Tibial nerve (tissue), 3 donors: ENCODE data around the gene GSE1.

ENCODE experiments used
- POLR2A ChIP-seq, 2 donors: fragments of 450-650 bp; IDR thresholded peaks; one replicate each; pipeline ENCODE4 v1.6.1; 2017; ENCODE audit warnings: antibody characterized with exemption in 2 of 2, mild to moderate bottlenecking in 2 of 2, moderate library complexity in 2 of 2
- TF ChIP-seq, protein P1 (sequence below), 5 experiments: fragments of 200-600 bp in 3 of 5; fragments of 450-650 bp in 2 of 5; sonication (generic) in 3 of 5; IDR thresholded peaks; one replicate each; pipeline ENCODE4 v1.5.1; 2016 to 2019; ENCODE audit warnings: antibody characterized with exemption in 5 of 5, mild to moderate bottlenecking in 3 of 5, moderate library complexity in 2 of 5

DNA sequence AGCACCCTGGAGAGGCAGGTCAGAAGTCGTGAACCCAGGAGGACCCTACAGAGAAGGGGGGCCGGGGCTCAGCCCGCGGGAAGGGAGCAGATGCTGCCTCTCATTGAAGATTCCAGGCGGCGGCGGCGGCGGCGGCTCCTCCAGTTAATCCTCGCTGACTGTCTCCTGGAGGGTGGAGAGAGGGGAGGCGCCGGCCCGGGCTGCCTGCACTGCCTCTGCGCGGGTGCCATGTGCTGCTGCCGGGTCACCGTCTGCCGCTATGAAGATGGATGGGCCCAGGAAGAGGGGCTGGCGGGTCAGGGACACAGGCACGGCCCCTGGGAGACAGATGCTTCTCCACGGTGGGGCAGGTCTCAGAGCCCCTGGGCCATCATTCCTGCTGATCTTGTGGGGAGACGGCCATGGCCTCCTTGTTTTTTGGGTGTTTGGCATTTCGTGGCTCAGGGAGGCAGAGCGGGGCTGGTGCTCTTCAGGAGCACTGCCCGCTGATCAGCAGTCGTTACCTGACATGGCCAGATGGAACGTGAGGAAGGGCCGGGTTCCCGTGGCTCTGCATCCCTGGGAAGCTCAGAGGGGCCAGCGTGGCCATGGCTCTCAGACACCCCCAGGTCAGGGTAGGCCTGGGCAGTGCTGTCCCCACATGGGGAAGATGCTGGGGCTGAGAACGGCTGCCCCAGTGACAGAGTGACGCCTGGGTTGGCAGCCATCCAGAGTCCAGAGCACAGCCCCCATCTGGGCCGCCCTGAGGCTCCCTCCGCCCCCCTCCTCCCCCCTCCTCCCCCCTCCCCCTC is 39.5 kb downstream of the GSE1 start:
- TF ChIP-seq, protein P1, sequence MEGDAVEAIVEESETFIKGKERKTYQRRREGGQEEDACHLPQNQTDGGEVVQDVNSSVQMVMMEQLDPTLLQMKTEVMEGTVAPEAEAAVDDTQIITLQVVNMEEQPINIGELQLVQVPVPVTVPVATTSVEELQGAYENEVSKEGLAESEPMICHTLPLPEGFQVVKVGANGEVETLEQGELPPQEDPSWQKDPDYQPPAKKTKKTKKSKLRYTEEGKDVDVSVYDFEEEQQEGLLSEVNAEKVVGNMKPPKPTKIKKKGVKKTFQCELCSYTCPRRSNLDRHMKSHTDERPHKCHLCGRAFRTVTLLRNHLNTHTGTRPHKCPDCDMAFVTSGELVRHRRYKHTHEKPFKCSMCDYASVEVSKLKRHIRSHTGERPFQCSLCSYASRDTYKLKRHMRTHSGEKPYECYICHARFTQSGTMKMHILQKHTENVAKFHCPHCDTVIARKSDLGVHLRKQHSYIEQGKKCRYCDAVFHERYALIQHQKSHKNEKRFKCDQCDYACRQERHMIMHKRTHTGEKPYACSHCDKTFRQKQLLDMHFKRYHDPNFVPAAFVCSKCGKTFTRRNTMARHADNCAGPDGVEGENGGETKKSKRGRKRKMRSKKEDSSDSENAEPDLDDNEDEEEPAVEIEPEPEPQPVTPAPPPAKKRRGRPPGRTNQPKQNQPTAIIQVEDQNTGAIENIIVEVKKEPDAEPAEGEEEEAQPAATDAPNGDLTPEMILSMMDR (IDR thresholded peaks at IDR 0.05), result no peak
- TF ChIP-seq POLR2A (IDR thresholded peaks at IDR 0.05), result no peak
